NCI-H82 treated with DMSO at 0.1 percent for 48 hours (cell line): ENCODE data around the gene SYN1.

Experiments
- DNase-seq: peaks from one replicate; lab custom pipeline; 2025; ENCODE audit not compliant: unreplicated experiment; lab: John Stamatoyannopoulos, UW

Gene SYN1

DNA sequence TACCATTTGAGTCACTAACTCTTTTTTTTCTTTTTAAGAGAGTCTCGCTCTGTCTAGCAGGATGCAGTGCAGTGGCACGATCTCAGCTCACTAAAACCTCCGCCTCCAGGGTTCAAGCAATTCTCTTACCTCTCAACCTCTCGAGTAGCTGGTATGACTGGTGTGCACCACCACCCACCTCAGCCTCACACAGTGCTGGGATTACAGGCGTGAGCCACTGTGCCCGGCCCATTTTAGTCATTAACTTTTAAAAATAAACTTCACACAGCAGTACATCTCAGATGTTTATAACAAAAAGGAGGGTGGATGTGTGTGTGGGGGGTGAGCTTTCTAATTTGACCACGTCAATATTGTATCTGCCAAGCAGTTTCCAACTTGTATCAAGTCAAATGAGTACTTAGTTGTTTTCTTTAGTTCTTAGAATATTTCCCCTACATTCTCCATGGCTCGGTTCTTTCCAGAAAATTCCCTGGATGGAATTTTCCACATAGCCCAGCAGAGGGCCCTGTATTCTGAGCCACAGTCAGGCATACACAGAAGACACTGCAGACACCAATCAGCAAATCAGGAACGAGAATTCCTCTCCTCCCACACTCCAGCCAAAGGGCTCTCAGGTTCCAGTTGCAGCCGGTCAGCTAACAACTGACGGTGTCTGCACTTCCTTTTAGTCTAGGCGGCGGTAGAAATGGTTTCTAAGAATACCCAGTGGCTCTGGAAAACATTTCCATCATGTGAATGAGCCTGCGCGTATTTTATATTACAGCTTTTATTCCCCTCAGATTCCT, 78.7 kb downstream of the SYN1 start:
- peak; percentile 74 for DNase-seq

DNA sequence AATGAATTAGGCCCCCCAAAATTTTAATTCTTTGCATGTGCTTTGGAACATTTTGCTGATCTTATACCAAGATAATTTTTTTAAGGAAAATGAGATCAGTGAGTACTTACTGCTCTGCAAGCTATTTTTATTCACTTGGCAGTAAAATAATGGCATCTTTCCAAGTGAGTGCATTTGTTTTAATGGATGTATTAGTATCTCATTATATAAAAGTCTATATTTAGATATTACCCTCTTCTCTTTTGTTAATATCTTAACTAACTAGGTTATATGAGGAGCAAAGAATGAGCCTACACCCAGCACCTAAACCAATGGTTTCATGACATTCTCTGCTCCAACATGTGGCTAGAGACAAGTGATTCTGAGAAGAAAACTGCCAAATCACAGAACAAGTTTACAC, 79.8 kb downstream of the SYN1 start:
- DNase-seq: no peak

DNA sequence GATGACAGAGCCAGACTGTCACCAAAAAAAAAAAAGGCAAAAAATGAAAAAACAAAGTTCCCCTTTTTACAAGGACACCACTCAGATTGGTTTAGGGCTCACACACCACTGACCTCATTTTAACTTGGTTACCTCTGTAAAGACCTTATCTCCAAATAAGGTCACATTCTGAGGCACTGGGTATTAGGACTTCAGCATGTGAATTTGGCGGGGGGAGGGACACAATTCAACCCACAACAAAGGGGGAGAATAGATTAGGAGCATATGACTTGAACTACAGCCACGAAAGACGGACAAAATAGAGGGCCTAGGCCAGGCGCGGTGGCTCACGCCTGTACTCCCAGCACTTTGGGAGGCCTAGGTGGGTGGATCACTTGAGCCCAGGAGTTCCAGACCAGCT, 89.6 kb downstream of the SYN1 start:
- no peak for DNase-seq

DNA sequence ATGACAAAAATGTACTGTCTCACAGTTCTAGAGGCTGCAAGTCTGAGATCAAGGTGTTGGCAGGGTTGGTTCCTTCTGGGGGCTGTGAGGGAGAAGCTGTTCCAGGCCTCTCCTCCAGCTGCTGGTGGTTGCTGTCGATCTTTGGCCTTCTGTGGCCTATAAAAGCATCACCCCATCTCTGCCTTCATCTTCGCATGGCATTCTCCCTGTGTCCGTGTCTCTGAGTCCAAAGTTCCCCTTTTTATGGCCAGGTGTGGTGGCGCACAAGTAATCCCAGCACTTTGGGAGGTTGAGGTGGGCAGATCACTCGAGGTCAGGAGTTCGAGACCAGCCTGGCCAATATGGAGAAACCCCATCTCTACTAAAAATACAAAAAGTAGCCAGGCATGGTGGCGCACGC, 90.1 kb downstream of the SYN1 start:
- no peak for DNase-seq

DNA sequence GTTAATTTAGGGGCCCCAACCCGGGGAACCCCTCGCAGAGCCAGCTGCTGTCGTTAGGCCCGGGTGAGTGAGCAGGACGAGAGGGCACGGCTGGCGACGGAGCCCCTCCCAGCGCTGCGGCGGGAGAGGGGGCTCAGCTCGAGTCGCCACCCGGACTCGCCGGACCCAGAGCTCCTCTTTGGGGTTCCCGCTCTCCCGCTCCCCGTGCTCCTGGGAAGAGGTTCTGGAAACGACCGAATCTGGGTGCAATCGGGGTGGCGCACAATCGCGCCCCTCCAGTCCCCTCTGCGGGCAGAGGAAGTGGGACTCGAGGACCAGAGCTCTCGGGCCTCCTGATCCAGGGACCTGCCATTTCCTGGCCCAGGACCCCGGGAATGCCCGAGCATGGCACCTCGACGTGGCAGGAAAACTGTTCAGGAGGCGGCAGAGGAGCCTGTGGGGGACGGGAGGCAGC, 95.9 kb downstream of the SYN1 start:
- no peak for DNase-seq

DNA sequence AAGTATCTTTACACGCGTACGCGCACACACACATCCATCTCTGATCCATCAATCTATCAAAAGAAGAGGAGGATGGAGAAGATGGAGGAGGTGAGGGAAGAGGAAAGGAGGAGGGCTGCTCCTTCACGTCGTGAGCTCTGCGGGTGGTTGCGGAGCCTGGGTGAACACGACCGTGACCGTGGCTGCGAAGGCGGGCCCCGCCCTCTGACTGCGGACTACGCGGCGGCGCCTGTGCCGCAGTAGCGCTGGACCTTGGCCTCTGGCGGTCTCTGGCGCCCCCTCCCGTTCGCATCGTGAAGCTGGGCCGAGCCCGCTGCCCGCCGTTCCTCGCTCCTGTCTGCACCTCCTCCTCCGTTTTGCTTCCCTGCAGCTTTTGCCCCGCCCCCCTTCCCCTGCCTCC, 96.4 kb downstream of the SYN1 start:
- DNase-seq: peak; percentile 58
